Muscle layer of duodenum (tissue), 2 donors: Measurements from ENCODE around the gene ZFTA.
A peak's percentile ranks its signal among the peaks of the same experiment; 100 is the strongest.
"Not testable (repeated sequence)": the region's sequence is repeated elsewhere in the genome, so short reads cannot be mapped to it uniquely, and the experiment has no call there.

ENCODE experiments used
- H3K27ac ChIP-seq: one replicate; pipeline ENCODE4 v1.7.0; 2013; ENCODE audit warnings: mild to moderate bottlenecking, low read length
- H3K27me3 ChIP-seq: one replicate; pipeline ENCODE4 v1.7.0; 2013; ENCODE audit warnings: low read depth, mild to moderate bottlenecking, control low read depth, low read length
- H3K36me3 ChIP-seq, 2 donors: one replicate each; pipeline ENCODE4 v1.7.0; 2013; ENCODE audit warnings: low read length in 2 of 2, control low read depth in 1 of 2, mild to moderate bottlenecking in 1 of 2; ENCODE audit not compliant: insufficient read depth in 2 of 2, control insufficient read depth in 1 of 2
- H3K4me1 ChIP-seq, 2 donors: one replicate each; pipeline ENCODE4 v1.7.0; 2013; ENCODE audit warnings: low read length in 2 of 2, mild to moderate bottlenecking in 2 of 2, control low read depth in 1 of 2, moderate library complexity in 1 of 2; ENCODE audit not compliant: insufficient read depth in 2 of 2, control insufficient read depth in 1 of 2
- H3K4me3 ChIP-seq, 2 donors: one replicate each; pipeline ENCODE4 v1.7.0; 2013; ENCODE audit warnings: low read length in 2 of 2, low read depth in 1 of 2, mild to moderate bottlenecking in 1 of 2
- H3K9me3 ChIP-seq, 2 donors: one replicate each; pipeline ENCODE4 v1.7.0; 2013; ENCODE audit warnings: low read length in 2 of 2, control low read depth in 1 of 2, mild to moderate bottlenecking in 1 of 2; ENCODE audit not compliant: control insufficient read depth in 1 of 2
- donor health status: healthy.

ZFTA gene

DNA sequence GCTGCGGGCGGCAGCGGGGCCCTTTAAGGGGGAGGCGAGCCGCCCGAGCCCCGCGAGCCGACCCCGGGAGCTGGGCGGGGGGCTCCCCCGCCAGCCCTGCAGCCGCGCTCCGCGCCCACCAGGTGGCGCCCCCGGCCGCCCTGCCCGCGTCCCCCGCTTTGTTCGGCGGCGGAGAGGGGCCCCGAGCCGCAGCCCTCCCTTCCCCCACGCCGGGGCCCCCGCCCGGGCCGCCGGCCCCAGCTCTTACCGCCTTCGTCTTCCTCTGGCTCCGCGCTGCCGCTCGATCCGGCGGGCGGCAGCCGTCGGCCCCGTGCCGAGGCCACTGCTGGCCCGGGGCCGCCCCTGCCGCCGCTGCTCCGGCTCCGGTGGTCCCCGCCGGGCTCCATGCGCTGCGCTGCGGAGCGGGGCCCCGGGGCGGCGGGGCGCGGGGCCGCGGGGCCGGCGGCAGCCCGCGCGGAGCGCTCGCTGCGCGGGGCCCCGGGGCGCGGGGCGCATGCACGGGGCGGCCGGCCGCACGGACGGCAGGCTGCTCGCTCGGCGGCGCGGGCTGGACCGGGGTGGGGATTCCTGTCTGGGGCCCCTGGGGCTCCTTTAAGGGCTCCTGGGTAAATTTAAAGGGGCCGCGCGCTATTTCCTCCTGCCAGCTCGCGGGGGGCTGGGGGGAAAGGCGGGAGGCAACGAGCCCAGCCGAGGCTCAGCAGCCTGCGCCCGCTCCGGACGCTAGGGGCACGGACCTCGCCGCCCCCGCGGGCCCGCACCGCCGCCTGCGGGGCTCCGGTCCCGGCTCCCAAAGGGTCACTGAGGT is at the start of gene ZFTA:
Gene ZFTA, minus strand, starts transcription at position 539 of the 805 bp plus-strand sequence. Its CDS starts 153 bp downstream, at position 386.
- peak within 1 kb of the TSS; percentile 13 for H3K27ac ChIP-seq
- no peaks in the 10 kb centered on the region for H3K9me3 ChIP-seq
- no peaks in the 10 kb centered on the region for H3K36me3 ChIP-seq
- no peaks in the 10 kb centered on the region for H3K27me3 ChIP-seq
- H3K4me3 ChIP-seq, result peak within 1 kb of the TSS; percentile 67 to 94
- peaks cover 6 to 44% of the 10 kb centered on the region in 2 donors for H3K4me1 ChIP-seq

- Histone ChIP-seq H3K9me3 (no peaks in the 10 kb centered on the region), H3K27me3 (no peaks in the 10 kb centered on the region), H3K4me3 (no peak overlapping the region), H3K27ac (no peak overlapping the region), H3K4me1 (peaks cover 8 to 14% of the 10 kb centered on the region in 2 donors), H3K36me3 (peaks cover 39 to 55% of the 10 kb centered on the region in 2 donors)
These were observed 49.4 kb upstream of the ZFTA start for GRCh38 chr11:63817758-63818498.

DNA sequence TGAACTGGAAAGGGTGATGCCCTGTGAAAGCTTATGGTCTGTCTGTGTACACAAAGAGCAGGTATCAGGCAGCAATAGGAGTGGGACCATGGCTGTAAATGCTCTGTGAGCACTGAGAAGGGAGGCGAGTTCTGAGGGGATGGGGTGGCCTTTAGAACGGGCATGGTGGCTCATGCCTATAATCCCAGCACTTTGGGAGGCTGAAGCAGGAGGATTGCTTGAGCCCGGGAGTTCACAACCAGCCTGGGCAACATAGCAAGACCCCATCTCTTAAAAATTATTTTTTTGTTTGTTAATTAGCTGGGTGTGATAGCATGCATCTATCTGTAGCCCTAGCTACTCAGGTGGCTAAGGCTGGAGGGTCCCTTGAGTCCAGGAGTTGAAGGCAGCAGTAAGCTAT is 48.2 kb upstream of the ZFTA start:
- Histone ChIP-seq H3K4me1 (peaks cover 13 to 22% of the 10 kb centered on the region in 2 donors), H3K36me3 (peaks cover 31 to 43% of the 10 kb centered on the region in 2 donors), H3K27ac (no peak overlapping the region), H3K9me3 (no peaks in the 10 kb centered on the region), H3K27me3 (no peaks in the 10 kb centered on the region), H3K4me3 (no peak overlapping the region)

DNA sequence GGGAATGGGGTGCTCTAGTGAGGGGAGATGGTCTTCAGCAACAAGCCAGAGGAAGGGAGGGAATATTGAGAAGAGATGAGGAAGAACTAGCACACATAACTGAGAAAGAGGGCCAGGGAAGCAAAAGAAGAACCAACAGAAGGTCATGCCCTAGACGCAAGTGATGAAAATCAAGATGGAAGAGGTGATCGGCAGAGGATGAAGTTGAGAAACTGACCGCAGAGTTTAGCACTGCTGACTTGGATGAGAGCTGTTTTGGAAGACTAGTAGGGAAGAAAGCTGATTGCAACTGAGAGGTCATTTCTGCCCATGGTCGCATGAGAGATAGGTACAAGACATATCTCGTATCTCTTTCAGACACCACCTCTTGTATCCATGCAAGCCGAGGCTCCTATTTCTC is 47.6 kb upstream of the ZFTA start:
- Histone ChIP-seq H3K27ac (no peak overlapping the region), H3K9me3 (no peaks in the 10 kb centered on the region), H3K27me3 (no peaks in the 10 kb centered on the region), H3K36me3 (peaks cover 25 to 37% of the 10 kb centered on the region in 2 donors), H3K4me1 (peaks cover 13 to 22% of the 10 kb centered on the region in 2 donors), H3K4me3 (no peak overlapping the region)

DNA sequence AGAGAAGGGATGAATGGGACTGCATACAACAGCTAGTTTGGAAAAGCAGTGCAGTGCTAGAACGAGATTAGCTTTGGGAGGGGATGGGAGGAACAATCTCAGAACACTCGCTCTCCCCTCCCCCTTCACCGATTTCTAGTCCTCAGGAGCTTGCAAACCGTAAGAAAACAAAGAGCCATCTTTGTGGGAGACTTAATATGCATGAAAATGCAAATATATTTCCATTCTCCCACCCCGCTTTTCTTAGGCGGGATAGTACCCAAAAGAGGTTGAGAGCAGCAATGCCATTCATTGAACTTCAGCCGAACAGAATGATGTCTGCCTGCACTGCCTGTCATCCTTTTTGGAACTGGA is 45.8 kb upstream of the ZFTA start:
- peaks cover 22 to 26% of the 10 kb centered on the region in 2 donors for H3K36me3 ChIP-seq
- no peaks in the 10 kb centered on the region for H3K9me3 ChIP-seq
- H3K4me1 ChIP-seq, result peaks cover 13 to 22% of the 10 kb centered on the region in 2 donors
- no peaks in the 10 kb centered on the region for H3K27me3 ChIP-seq
- H3K27ac ChIP-seq, result no peak overlapping the region
- H3K4me3 ChIP-seq, result peak overlapping the region; percentile 74 to 93

GRCh38 chr11:63813563-63814382 is 45.2 kb upstream of the ZFTA start:
- Histone ChIP-seq H3K36me3 (peaks cover 21 to 22% of the 10 kb centered on the region in 2 donors), H3K4me1 (peaks cover 13 to 22% of the 10 kb centered on the region in 2 donors), H3K4me3 (peak overlapping the region; percentile 74 to 93), H3K27ac (no peak overlapping the region), H3K27me3 (no peaks in the 10 kb centered on the region), H3K9me3 (no peaks in the 10 kb centered on the region)

GRCh38 chr11:63813035-63813562 is 44.5 kb upstream of the ZFTA start, which contains the start of gene SPINDOC:
Gene SPINDOC (plus strand): TSS chr11:63813456. CDS start chr11:63813687, 231 bp downstream.
- Histone ChIP-seq H3K4me3 (peak within 1 kb of the TSS; percentile 74 to 93), H3K9me3 (no peaks in the 10 kb centered on the region), H3K27me3 (no peaks in the 10 kb centered on the region), H3K4me1 (peaks cover 13 to 22% of the 10 kb centered on the region in 2 donors), H3K36me3 (peaks cover 14 to 15% of the 10 kb centered on the region in 2 donors), H3K27ac (no peak within 1 kb of the TSS)

- no peaks in the 10 kb centered on the region for H3K27me3 ChIP-seq
These were observed 42.9 kb upstream of the ZFTA start for GRCh38 chr11:63811522-63811921.

GRCh38 chr11:63810383-63810782 is 41.8 kb upstream of the ZFTA start:
- H3K36me3 ChIP-seq, H3K27me3 ChIP-seq, H3K4me3 ChIP-seq, H3K27ac ChIP-seq, H3K9me3 ChIP-seq: not testable (repeated sequence)
- peaks cover 13 to 21% of the 10 kb centered on the region in 2 donors for H3K4me1 ChIP-seq

More at GRCh38 chr11:63811522-63811921, 42.9 kb upstream of the ZFTA start:
- Histone ChIP-seq H3K36me3 (peaks cover 5 to 6% of the 10 kb centered on the region in 2 donors), H3K4me3 (no peak overlapping the region), H3K4me1 (peaks cover 13 to 22% of the 10 kb centered on the region in 2 donors), H3K9me3 (no peaks in the 10 kb centered on the region), H3K27ac (no peak overlapping the region)

DNA sequence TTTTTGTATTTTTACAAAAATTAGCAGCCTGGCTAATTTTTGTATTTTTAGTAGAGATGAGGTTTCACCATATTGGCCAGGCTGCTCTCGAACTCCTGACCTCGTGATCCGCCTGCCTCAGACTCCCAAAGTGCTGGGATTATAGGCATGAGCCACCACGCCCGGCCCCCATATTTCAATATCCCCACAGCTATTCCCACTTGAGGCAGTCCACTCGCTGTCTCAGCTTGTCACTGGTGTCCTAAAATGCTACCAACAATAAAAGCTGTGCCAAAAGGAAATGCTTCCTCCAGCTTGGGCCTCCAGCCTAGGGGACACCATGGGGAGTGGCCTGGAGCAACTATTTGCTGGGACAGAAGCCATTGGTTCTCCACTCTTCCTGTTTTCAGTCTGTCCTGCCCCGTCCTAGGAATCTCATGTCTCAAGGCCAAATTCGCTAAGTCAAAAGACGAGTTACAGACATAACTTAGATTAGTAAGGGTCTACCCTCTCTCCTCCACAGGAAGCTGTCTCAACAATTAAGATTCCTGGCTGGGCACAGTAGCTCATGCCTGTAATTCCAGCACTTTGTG is 37.4 kb upstream of the ZFTA start:
- H3K36me3 ChIP-seq, result no peaks in the 10 kb centered on the region
- H3K4me1 ChIP-seq, result no peaks in the 10 kb centered on the region
- H3K9me3 ChIP-seq, result no peaks in the 10 kb centered on the region
- no peak overlapping the region for H3K27ac ChIP-seq
- H3K4me3 ChIP-seq, result no peak overlapping the region
- H3K27me3 ChIP-seq, result no peaks in the 10 kb centered on the region
